ENCODE measurements around the gene MBD6. TPM values are rescaled to one million over a fixed set of nuclear protein-coding genes. Genes with fewer than 3 reads are reported as not detected.

The MBD6 gene
- total and polyA plus RNA-seq, 2 experiments from 2014 or later, result 14.1 to 36.9 TPM

GRCh38 chr12:57574795-57575194 lies 52.2 kb downstream of the MBD6 start:
- Histone ChIP-seq H3K27me3 (no peaks in the 10 kb centered on the region), H3K9me3 (ENCODE audit: low read depth) (no peaks in the 10 kb centered on the region), H3K36me3 (no peaks in the 10 kb centered on the region), H3K27ac (no peak overlapping the region), H3K4me1 (ENCODE audit: low read depth) (no peaks in the 10 kb centered on the region), H3K4me3 (no peak overlapping the region)
- TF ChIP-seq, protein P1, sequence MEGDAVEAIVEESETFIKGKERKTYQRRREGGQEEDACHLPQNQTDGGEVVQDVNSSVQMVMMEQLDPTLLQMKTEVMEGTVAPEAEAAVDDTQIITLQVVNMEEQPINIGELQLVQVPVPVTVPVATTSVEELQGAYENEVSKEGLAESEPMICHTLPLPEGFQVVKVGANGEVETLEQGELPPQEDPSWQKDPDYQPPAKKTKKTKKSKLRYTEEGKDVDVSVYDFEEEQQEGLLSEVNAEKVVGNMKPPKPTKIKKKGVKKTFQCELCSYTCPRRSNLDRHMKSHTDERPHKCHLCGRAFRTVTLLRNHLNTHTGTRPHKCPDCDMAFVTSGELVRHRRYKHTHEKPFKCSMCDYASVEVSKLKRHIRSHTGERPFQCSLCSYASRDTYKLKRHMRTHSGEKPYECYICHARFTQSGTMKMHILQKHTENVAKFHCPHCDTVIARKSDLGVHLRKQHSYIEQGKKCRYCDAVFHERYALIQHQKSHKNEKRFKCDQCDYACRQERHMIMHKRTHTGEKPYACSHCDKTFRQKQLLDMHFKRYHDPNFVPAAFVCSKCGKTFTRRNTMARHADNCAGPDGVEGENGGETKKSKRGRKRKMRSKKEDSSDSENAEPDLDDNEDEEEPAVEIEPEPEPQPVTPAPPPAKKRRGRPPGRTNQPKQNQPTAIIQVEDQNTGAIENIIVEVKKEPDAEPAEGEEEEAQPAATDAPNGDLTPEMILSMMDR (IDR thresholded peaks at IDR 0.05; ENCODE audit: low read depth, low read length), result no peak
- no peak for DNase-seq (ENCODE audit: low read depth in 1 of 2, low spot score in 1 of 2)

GRCh38 chr12:57575771-57576612 lies 53.4 kb downstream of the MBD6 start:
- no peak for DNase-seq (ENCODE audit: low read depth in 1 of 2, low spot score in 1 of 2)
- TF ChIP-seq, protein P1 (IDR thresholded peaks at IDR 0.05; ENCODE audit: low read depth, low read length), result no peak
- no peaks in the 10 kb centered on the region for H3K36me3 ChIP-seq

DNA sequence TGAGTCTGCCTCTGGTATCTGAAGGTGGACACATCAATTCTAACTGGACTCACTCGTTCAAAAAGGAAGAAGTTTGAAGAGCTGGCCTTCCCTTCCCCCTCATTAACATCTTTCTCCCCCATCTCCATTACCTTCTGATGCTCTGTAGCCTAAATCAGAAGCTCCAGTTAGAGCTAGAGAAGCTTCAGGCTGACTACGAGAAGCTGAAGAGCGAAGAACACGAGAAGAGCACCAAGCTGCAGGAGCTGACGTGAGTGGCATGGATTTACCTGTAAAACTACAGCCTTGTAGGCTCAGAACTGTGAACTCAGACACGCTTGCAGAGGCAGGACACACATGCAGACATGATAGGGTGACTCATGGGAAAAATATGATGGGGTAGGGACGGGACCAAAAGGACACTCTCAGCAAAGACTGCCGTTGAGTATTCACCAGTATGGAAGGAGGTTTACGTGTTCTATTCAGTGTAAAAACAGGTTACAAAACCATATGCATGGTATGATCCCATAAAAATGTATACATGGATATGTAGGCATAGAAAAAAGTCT lies 54.1 kb downstream of the MBD6 start:
- DNase-seq (ENCODE audit: low read depth in 1 of 2, low spot score in 1 of 2), result no peak
- TF ChIP-seq, protein P1 (IDR thresholded peaks at IDR 0.05; ENCODE audit: low read depth, low read length), result no peak
- Histone ChIP-seq H3K36me3 (no peaks in the 10 kb centered on the region), H3K4me3 (no peak overlapping the region), H3K27me3 (no peaks in the 10 kb centered on the region), H3K4me1 (ENCODE audit: low read depth) (no peaks in the 10 kb centered on the region), H3K9me3 (ENCODE audit: low read depth) (no peaks in the 10 kb centered on the region), H3K27ac (no peak overlapping the region)

More at GRCh38 chr12:57575771-57576612, 53.4 kb downstream of the MBD6 start:
- Histone ChIP-seq H3K4me1 (ENCODE audit: low read depth) (no peaks in the 10 kb centered on the region), H3K4me3 (no peak overlapping the region), H3K27me3 (no peaks in the 10 kb centered on the region), H3K27ac (no peak overlapping the region), H3K9me3 (ENCODE audit: low read depth) (no peaks in the 10 kb centered on the region)

DNA sequence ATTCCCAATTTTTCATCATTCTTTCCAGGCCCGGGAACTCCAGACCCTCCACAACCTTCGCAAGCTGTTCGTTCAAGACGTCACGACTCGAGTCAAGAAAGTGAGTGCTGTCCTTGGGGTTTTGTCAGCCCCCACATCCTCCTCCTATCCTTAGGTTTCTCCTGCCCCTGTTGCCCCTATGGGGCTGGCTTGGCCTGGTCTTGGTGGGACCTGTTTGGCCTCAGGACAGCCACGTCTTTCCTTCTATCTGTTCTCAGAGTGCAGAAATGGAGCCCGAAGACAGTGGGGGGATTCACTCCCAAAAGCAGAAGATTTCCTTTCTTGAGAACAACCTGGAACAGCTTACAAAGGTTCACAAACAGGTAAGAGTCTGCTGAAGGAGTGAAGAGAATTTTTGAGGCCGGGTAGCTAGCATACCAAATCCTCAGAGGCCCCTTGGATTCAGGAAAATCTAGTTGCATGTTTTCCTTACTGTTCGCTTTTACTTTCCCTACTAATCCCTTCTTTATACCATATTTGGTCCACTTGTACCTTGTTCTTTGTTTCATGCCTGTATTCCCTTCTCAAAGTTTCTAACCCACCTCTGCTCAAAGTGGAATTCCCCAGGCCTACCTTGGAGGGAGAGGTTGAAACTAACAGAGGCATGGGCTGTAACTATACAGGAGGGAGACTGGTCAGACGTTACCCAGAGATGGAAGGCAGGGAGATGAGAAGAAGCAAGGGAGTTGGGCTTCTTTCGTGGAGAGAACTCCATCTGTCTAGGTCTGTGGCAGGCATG lies 55.5 kb downstream of the MBD6 start:
- no peak overlapping the region for H3K27ac ChIP-seq
- TF ChIP-seq, protein P1 (IDR thresholded peaks at IDR 0.05; ENCODE audit: low read depth, low read length), result no peak
- H3K27me3 ChIP-seq, result no peaks in the 10 kb centered on the region
- no peaks in the 10 kb centered on the region for H3K4me1 ChIP-seq (ENCODE audit: low read depth)
- no peak overlapping the region for H3K4me3 ChIP-seq
- no peaks in the 10 kb centered on the region for H3K36me3 ChIP-seq
- no peaks in the 10 kb centered on the region for H3K9me3 ChIP-seq (ENCODE audit: low read depth)
- no peak for DNase-seq (ENCODE audit: low read depth in 1 of 2, low spot score in 1 of 2)

- no peaks in the 10 kb centered on the region for H3K36me3 ChIP-seq
- DNase-seq (ENCODE audit: low read depth in 1 of 2, low spot score in 1 of 2), result no peak
- no peak overlapping the region for H3K27ac ChIP-seq
- TF ChIP-seq, protein P1 (IDR thresholded peaks at IDR 0.05; ENCODE audit: low read depth, low read length), result no peak
- no peak overlapping the region for H3K4me3 ChIP-seq
- H3K27me3 ChIP-seq, result no peaks in the 10 kb centered on the region
- H3K4me1 ChIP-seq (ENCODE audit: low read depth), result no peaks in the 10 kb centered on the region
- H3K9me3 ChIP-seq (ENCODE audit: low read depth), result no peaks in the 10 kb centered on the region
Observed at GRCh38 chr12:57579011-57579410, 56.4 kb downstream of the MBD6 start.

Other genes with a start within 250 kb of the MBD6 start
- gene R3HDM2, start 91.8 kb upstream of the MBD6 start, total RNA-seq, result 27.4 and 59.9 TPM in 2 replicates
- 23.3 and 41.8 TPM in 2 replicates for gene R3HDM2, start 91.8 kb upstream of the MBD6 start, polyA plus RNA-seq
- 0.21 TPM in 1 of 2 replicates, not detected in the other for gene INHBC, start 88.0 kb upstream of the MBD6 start, total RNA-seq
- gene INHBC, start 88.0 kb upstream of the MBD6 start, polyA plus RNA-seq, result 0.11 TPM in 1 of 2 replicates, not detected in the other
- 0.25 and 0.74 TPM in 2 replicates for gene INHBE, start 67.5 kb upstream of the MBD6 start, total RNA-seq
- 0.23 TPM in 1 of 2 replicates, not detected in the other for gene INHBE, start 67.5 kb upstream of the MBD6 start, polyA plus RNA-seq
- gene GLI1, start 63.0 kb upstream of the MBD6 start, total RNA-seq, result 0.67 and 7.3 TPM in 2 replicates
- 0.79 TPM in 1 of 2 replicates, not detected in the other for gene GLI1, start 63.0 kb upstream of the MBD6 start, polyA plus RNA-seq
- gene ARHGAP9, start 43.0 kb upstream of the MBD6 start, total RNA-seq, result 0.07 and 2.3 TPM in 2 replicates
- gene ARHGAP9, start 43.0 kb upstream of the MBD6 start, polyA plus RNA-seq, result 0.61 TPM in 1 of 2 replicates, not detected in the other
- gene MARS1, start 34.8 kb upstream of the MBD6 start, total RNA-seq, result 76.7 and 333 TPM in 2 replicates
- gene MARS1, start 34.8 kb upstream of the MBD6 start, polyA plus RNA-seq, result 153 and 190 TPM in 2 replicates
- gene DDIT3, start 2.3 kb upstream of the MBD6 start, total RNA-seq, result 30.2 and 44.2 TPM in 2 replicates
- gene DDIT3, start 2.3 kb upstream of the MBD6 start, polyA plus RNA-seq, result 33.8 and 51.3 TPM in 2 replicates
- gene DCTN2, start 24.4 kb downstream of the MBD6 start, total RNA-seq, result 210 and 230 TPM in 2 replicates
- 156 and 157 TPM in 2 replicates for gene DCTN2, start 24.4 kb downstream of the MBD6 start, polyA plus RNA-seq
- gene KIF5A, start 27.2 kb downstream of the MBD6 start, total RNA-seq, result 0.36 and 0.49 TPM in 2 replicates
- 0.05 and 0.11 TPM in 2 replicates for gene KIF5A, start 27.2 kb downstream of the MBD6 start, polyA plus RNA-seq
- 15.1 and 23.5 TPM in 2 replicates for gene PIP4K2C, start 68.4 kb downstream of the MBD6 start, total RNA-seq
- gene PIP4K2C, start 68.4 kb downstream of the MBD6 start, polyA plus RNA-seq, result 20.4 and 25.5 TPM in 2 replicates
- 52.1 and 59.0 TPM in 2 replicates for gene DTX3, start 82.0 kb downstream of the MBD6 start, total RNA-seq
- 44.5 and 46.6 TPM in 2 replicates for gene DTX3, start 82.0 kb downstream of the MBD6 start, polyA plus RNA-seq
- gene ARHGEF25, start 88.6 kb downstream of the MBD6 start, total RNA-seq, result 22.3 and 38.6 TPM in 2 replicates
- gene ARHGEF25, start 88.6 kb downstream of the MBD6 start, polyA plus RNA-seq, result 2.0 and 3.5 TPM in 2 replicates
- gene B4GALNT1, start 110.4 kb downstream of the MBD6 start, total RNA-seq, result 0.32 TPM in 1 of 2 replicates, not detected in the other
- 0.29 TPM in 1 of 2 replicates, not detected in the other for gene B4GALNT1, start 110.4 kb downstream of the MBD6 start, polyA plus RNA-seq
- gene OS9, start 171.3 kb downstream of the MBD6 start, total RNA-seq, result 182 and 202 TPM in 2 replicates
- 122 and 134 TPM in 2 replicates for gene OS9, start 171.3 kb downstream of the MBD6 start, polyA plus RNA-seq
- 0.33 and 0.49 TPM in 2 replicates for gene AGAP2, start 215.9 kb downstream of the MBD6 start, total RNA-seq
- gene AGAP2, start 215.9 kb downstream of the MBD6 start, polyA plus RNA-seq, result 0.05 and 0.10 TPM in 2 replicates
- 41.7 and 65.9 TPM in 2 replicates for gene TSPAN31, start 222.2 kb downstream of the MBD6 start, total RNA-seq
- gene TSPAN31, start 222.2 kb downstream of the MBD6 start, polyA plus RNA-seq, result 66.3 and 73.4 TPM in 2 replicates
- gene CDK4, start 229.5 kb downstream of the MBD6 start, total RNA-seq, result 75.8 and 137 TPM in 2 replicates
- gene CDK4, start 229.5 kb downstream of the MBD6 start, polyA plus RNA-seq, result 160 and 172 TPM in 2 replicates
- 21.9 and 23.3 TPM in 2 replicates for gene MARCHF9, start 232.3 kb downstream of the MBD6 start, total RNA-seq
- 9.0 and 11.7 TPM in 2 replicates for gene MARCHF9, start 232.3 kb downstream of the MBD6 start, polyA plus RNA-seq
- gene CYP27B1, start 244.3 kb downstream of the MBD6 start, total RNA-seq, result 0.07 and 1.3 TPM in 2 replicates
- gene CYP27B1, start 244.3 kb downstream of the MBD6 start, polyA plus RNA-seq, result 0.33 TPM in 1 of 2 replicates, not detected in the other
- gene METTL1, start 249.3 kb downstream of the MBD6 start, total RNA-seq, result 8.1 and 11.9 TPM in 2 replicates
- gene METTL1, start 249.3 kb downstream of the MBD6 start, polyA plus RNA-seq, result 20.0 and 21.6 TPM in 2 replicates
- gene EEF1AKMT3, start 249.8 kb downstream of the MBD6 start, total RNA-seq, result 2.2 and 4.8 TPM in 2 replicates
- 3.7 and 3.9 TPM in 2 replicates for gene EEF1AKMT3, start 249.8 kb downstream of the MBD6 start, polyA plus RNA-seq

Data from cardiac muscle cell (in vitro differentiated cells and primary cell).